Measurements from ENCODE around the gene SDHAF2. TPM values are rescaled to one million over a fixed set of nuclear protein-coding genes. Genes with fewer than 3 reads are reported as not detected.

Gene SDHAF2
- total RNA-seq, 1 experiment from 2014 or later = 43.2 TPM

GRCh38 chr11:61454520-61454919 is 24.6 kb downstream of the SDHAF2 start:
- ATAC-seq = no peak
- intact Hi-C loops (cut with micrococcal nuclease; ENCODE audit: unreplicated experiment) (no loop called here), in situ Hi-C loops (cut with HindIII; ENCODE audit: low pct_unique_long_range_greater_than_20kb, low sequenced_read_pairs) (no loop called here)
- Histone ChIP-seq H3K9me3 (ENCODE audit: control insufficient read depth, insufficient read depth, low read depth, low read length) (no peaks in the 10 kb centered on the region), H3K27me3 (ENCODE audit: control insufficient read depth, insufficient read depth, low read length) (no peaks in the 10 kb centered on the region), H3K36me3 (ENCODE audit: control insufficient read depth, insufficient read depth, low read length) (no peaks in the 10 kb centered on the region), H3K27ac (ENCODE audit: low read length) (no peak overlapping the region), H3K4me1 (ENCODE audit: control insufficient read depth, insufficient read depth, low read length) (no peaks in the 10 kb centered on the region), H3K4me3 (ENCODE audit: low read depth in 2 of 2, low read length in 2 of 2) (no peak overlapping the region)
- ChIA-PET POLR2A (no interaction called here), CTCF (interaction anchor here (0.6 kb wide), 1 partner anchor 205 kb away, joined by 4 read pairs; no protein-coding TSS in a partner anchor)
- no TSS peak for BruUV-seq (replicated peaks)
- DNase-seq (ENCODE audit: low read depth, low spot score) = no peak
- no peak for TF ChIP-seq POLR2AphosphoS5 (IDR thresholded peaks at IDR 0.05; ENCODE audit: low read depth, low read length)
- no peak for TF ChIP-seq REST (IDR thresholded peaks at IDR 0.05; ENCODE audit: insufficient read depth in 1 of 2, low read depth in 2 of 2, low read length in 1 of 2)
- no peak for TF ChIP-seq TCF7L2 (IDR thresholded peaks at IDR 0.05; ENCODE audit: low read depth, low read length)
- no peak for TF ChIP-seq CTCF (IDR thresholded peaks at IDR 0.05)
- TF ChIP-seq SIN3A (IDR thresholded peaks at IDR 0.05; ENCODE audit: borderline replicate concordance, insufficient read depth, low read depth, low read length) = no peak

GRCh38 chr11:61460474-61460881 is 30.6 kb downstream of the SDHAF2 start:
- Histone ChIP-seq H3K27me3 (ENCODE audit: control insufficient read depth, insufficient read depth, low read length) (no peaks in the 10 kb centered on the region), H3K36me3 (ENCODE audit: control insufficient read depth, insufficient read depth, low read length) (no peaks in the 10 kb centered on the region), H3K27ac (ENCODE audit: low read length) (no peak overlapping the region), H3K4me3 (ENCODE audit: low read depth in 2 of 2, low read length in 2 of 2) (no peak overlapping the region), H3K9me3 (ENCODE audit: control insufficient read depth, insufficient read depth, low read depth, low read length) (no peaks in the 10 kb centered on the region), H3K4me1 (ENCODE audit: control insufficient read depth, insufficient read depth, low read length) (no peaks in the 10 kb centered on the region)
- in situ Hi-C loops (cut with HindIII; ENCODE audit: low pct_unique_long_range_greater_than_20kb, low sequenced_read_pairs) = no loop called here
- POLR2A ChIA-PET = no interaction called here
- intact Hi-C loops (cut with micrococcal nuclease; ENCODE audit: unreplicated experiment) = no loop called here
- TF ChIP-seq REST (IDR thresholded peaks at IDR 0.05; ENCODE audit: insufficient read depth in 1 of 2, low read depth in 2 of 2, low read length in 1 of 2) = no peak
- TF ChIP-seq TCF7L2 (IDR thresholded peaks at IDR 0.05; ENCODE audit: low read depth, low read length) = no peak
- no peak for TF ChIP-seq POLR2AphosphoS5 (IDR thresholded peaks at IDR 0.05; ENCODE audit: low read depth, low read length)
- TF ChIP-seq SIN3A (IDR thresholded peaks at IDR 0.05; ENCODE audit: borderline replicate concordance, insufficient read depth, low read depth, low read length) = no peak
- no peak for TF ChIP-seq CTCF (IDR thresholded peaks at IDR 0.05)
- CTCF ChIA-PET = no interaction called here
- no TSS peak for BruUV-seq (replicated peaks)
- DNase-seq (ENCODE audit: low read depth, low spot score) (no peak), ATAC-seq (no peak)

Data from Panc1 (cell line).